Tibial nerve (tissue), 4 donors: ENCODE results near the gene SPATA2.

Experiments used
- CTCF ChIP-seq, 5 experiments: fragments of 200-600 bp in 3 of 5; fragments of 450-650 bp in 2 of 5; sonication (generic) in 3 of 5; IDR thresholded peaks; one replicate each; pipeline ENCODE4 v1.5.1; 2016 to 2019; ENCODE audit warnings: antibody characterized with exemption in 5 of 5, mild to moderate bottlenecking in 3 of 5, moderate library complexity in 2 of 5
- EP300 ChIP-seq, 2 donors: sonication (generic); formaldehyde crosslinking; IDR thresholded peaks; one replicate each; pipeline ENCODE4 v1.6.1; 2017; ENCODE audit warnings: antibody characterized with exemption in 2 of 2, mild to moderate bottlenecking in 1 of 2

- TF ChIP-seq CTCF (IDR thresholded peaks at IDR 0.05) (no peak), EP300 (IDR thresholded peaks at IDR 0.05) (no peak)
Measured at GRCh38 chr20:49941456-49941855, 26.1 kb upstream of the SPATA2 start.
